Activated T-cell treated with anti-CD3 and anti-CD28 coated beads, Interleukin-2, amount 50 U/mL, for 4 hours (primary cell): ENCODE measurements around the gene A1CF. TPM values are rescaled to one million over a fixed set of nuclear protein-coding genes. Genes with fewer than 3 reads are reported as not detected.

Experiments used
- ATAC-seq, 2 donors: fragments of 200-7000 bp; cut with Tn5 transposase; one replicate each; pipeline ENCODE4 v1.10.0; 2021
- DNase-seq: peaks from one replicate; pipeline ENCODE4 v3.0.0-alpha.2; 2020
- H3K27me3 Mint-ChIP-seq: one replicate; pipeline ENCODE4 v1.8.0; 2021; ENCODE audit warnings: low read depth, mixed read lengths
- H3K36me3 Mint-ChIP-seq: one replicate; pipeline ENCODE4 v1.8.0; 2022; ENCODE audit warnings: mixed read lengths; ENCODE audit not compliant: insufficient read depth
- H3K4me1 Mint-ChIP-seq: one replicate; pipeline ENCODE4 v1.8.0; 2021; ENCODE audit warnings: low read depth, mixed read lengths
- H3K4me3 Mint-ChIP-seq: one replicate; pipeline ENCODE4 v1.8.0; 2021; ENCODE audit warnings: mild to moderate bottlenecking, moderate library complexity, mixed read lengths
- H3K9me3 Mint-ChIP-seq: one replicate; pipeline ENCODE4 v1.8.0; 2021; ENCODE audit warnings: mixed read lengths
- total RNA-seq, 3 donors: library from RNA; stranded (reverse); gene quantifications; one replicate each; pipeline ENCODE4 v1.2.1, GENCODE V29; 2021

A1CF gene
- total RNA-seq, 3 donors from 2014 or later = 0.08 to 0.13 (median 0.08) TPM

- H3K4me1 Mint-ChIP-seq = no peaks in the 10 kb centered on the region
- no peak overlapping the region for H3K4me3 Mint-ChIP-seq
- ATAC-seq = no peak
- peaks cover 7% of the 10 kb centered on the region for H3K27me3 Mint-ChIP-seq
- H3K9me3 Mint-ChIP-seq = no peaks in the 10 kb centered on the region
- H3K36me3 Mint-ChIP-seq = no peaks in the 10 kb centered on the region
- no peak for DNase-seq
Measured at GRCh38 chr10:50846753-50847152, 38.7 kb downstream of the A1CF start.

GRCh38 chr10:50837095-50837494, 48.3 kb downstream of the A1CF start:
- no peak overlapping the region for H3K4me3 Mint-ChIP-seq
- no peaks in the 10 kb centered on the region for H3K36me3 Mint-ChIP-seq
- DNase-seq (no peak), ATAC-seq (no peak)
- H3K9me3 Mint-ChIP-seq = no peaks in the 10 kb centered on the region
- H3K4me1 Mint-ChIP-seq = no peaks in the 10 kb centered on the region
- peaks cover 14% of the 10 kb centered on the region for H3K27me3 Mint-ChIP-seq

DNA sequence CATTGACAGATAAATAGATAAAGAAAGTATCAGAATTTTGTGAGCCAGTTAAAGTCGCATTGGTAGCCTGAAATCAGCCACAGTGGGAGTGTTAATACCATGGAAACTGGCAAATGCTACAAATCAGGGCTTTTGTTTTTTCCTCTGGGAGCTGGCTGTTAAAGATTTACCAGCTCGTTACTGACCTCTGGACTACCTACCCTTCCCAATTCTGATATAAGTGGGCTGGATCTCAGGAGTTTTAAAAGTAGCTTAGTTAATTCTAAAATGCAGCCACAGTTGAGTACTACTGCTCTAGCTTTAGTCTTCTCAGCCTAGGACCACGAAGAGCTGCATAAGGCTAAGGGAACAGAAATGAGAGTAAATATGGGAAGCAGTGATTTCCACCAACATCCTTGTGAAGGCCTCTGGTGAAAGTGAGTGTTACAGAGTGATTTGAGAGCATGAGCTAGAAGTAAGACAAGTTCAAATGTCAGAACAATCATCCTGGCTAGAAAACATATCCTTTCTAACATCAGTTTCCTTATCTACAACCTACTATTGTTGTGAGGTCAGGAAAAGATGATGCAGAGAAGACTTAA, 53.2 kb downstream of the A1CF start:
- Mint-ChIP-seq H3K9me3 (no peaks in the 10 kb centered on the region), H3K27me3 (peaks cover 18% of the 10 kb centered on the region), H3K4me3 (no peak overlapping the region), H3K36me3 (no peaks in the 10 kb centered on the region), H3K4me1 (no peaks in the 10 kb centered on the region)
- DNase-seq = no peak
- ATAC-seq = no peak

GRCh38 chr10:50830066-50830465, 55.4 kb downstream of the A1CF start:
- DNase-seq (no peak), ATAC-seq (no peak)
- Mint-ChIP-seq H3K4me3 (no peak overlapping the region), H3K27me3 (peaks cover 18% of the 10 kb centered on the region), H3K9me3 (no peaks in the 10 kb centered on the region), H3K36me3 (no peaks in the 10 kb centered on the region), H3K4me1 (no peaks in the 10 kb centered on the region)

DNA sequence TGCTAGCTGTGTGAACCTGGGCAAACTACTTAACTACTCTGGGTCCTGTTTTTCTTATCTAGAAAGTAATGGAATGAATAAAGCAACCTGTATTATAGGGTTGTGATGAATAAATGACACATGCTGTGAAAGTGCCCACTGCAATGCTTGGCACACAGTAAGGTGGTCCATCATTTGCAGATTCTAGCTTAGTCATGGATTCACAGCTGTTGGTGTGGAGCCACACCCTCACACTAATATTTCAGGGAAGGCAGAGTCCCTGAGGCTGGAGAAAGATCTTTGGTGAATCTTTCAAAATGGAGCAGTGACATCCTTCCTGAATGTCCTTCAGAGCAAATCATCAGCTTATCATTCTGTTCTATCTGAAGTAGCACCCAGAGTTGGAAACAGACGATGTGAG, 60.6 kb downstream of the A1CF start:
- ATAC-seq (no peak), DNase-seq (no peak)
- no peak overlapping the region for H3K4me3 Mint-ChIP-seq
- H3K27me3 Mint-ChIP-seq = peaks cover 25% of the 10 kb centered on the region
- no peaks in the 10 kb centered on the region for H3K4me1 Mint-ChIP-seq
- no peaks in the 10 kb centered on the region for H3K36me3 Mint-ChIP-seq
- no peaks in the 10 kb centered on the region for H3K9me3 Mint-ChIP-seq

- Mint-ChIP-seq H3K4me3 (no peak overlapping the region), H3K9me3 (no peaks in the 10 kb centered on the region), H3K4me1 (no peaks in the 10 kb centered on the region), H3K27me3 (peaks cover 24% of the 10 kb centered on the region), H3K36me3 (no peaks in the 10 kb centered on the region)
- no peak for ATAC-seq
- no peak for DNase-seq
Measured at GRCh38 chr10:50823789-50824188, 61.6 kb downstream of the A1CF start.

- ATAC-seq = no peak
- Mint-ChIP-seq H3K27me3 (peaks cover 4% of the 10 kb centered on the region), H3K4me3 (no peak overlapping the region), H3K9me3 (no peaks in the 10 kb centered on the region), H3K36me3 (no peaks in the 10 kb centered on the region), H3K4me1 (no peaks in the 10 kb centered on the region)
- no peak for DNase-seq
Measured at GRCh38 chr10:50809596-50809995, 75.8 kb downstream of the A1CF start.

- no peak for ATAC-seq
- no peaks in the 10 kb centered on the region for H3K4me1 Mint-ChIP-seq
Measured at GRCh38 chr10:50807851-50808776, 77.3 kb downstream of the A1CF start.

DNA sequence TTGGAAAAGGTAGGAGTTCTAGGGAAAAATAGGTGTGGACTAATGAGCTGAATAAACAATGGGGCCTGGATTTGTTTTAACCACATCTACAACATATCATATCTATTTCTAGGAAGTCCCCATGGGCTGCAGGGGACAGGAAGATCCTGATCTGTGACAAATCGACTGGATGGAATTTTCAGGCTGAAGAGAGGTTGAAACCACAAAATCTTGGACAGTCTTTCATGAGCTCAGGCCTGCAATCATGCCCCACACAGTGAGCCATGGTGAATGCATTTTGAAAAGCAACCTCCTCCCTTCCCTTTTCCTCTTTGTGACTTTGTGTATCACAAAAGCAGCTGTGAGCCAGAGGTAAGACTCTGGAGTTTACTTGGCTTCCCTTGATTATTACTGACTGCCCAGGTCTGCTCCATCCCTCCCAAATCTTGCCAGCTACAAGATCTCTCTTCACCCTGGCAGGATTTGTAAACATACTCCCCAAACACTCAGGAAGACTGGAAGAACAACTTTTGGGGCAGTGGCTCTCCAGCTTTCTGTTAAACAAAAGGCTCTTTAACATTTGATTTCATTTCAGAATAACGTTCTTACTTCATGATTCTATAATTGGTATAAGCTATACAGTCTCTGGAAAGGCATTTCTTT, 79.3 kb downstream of the A1CF start:
- H3K9me3 Mint-ChIP-seq = no peaks in the 10 kb centered on the region
- H3K27me3 Mint-ChIP-seq = peaks cover 1% of the 10 kb centered on the region
- ATAC-seq (no peak), DNase-seq (no peak)
- no peaks in the 10 kb centered on the region for H3K4me1 Mint-ChIP-seq
- H3K4me3 Mint-ChIP-seq = no peak overlapping the region
- H3K36me3 Mint-ChIP-seq = no peaks in the 10 kb centered on the region

More at GRCh38 chr10:50807851-50808776, 77.3 kb downstream of the A1CF start:
- Mint-ChIP-seq H3K36me3 (no peaks in the 10 kb centered on the region), H3K4me3 (no peak overlapping the region), H3K9me3 (no peaks in the 10 kb centered on the region), H3K27me3 (peaks cover 1% of the 10 kb centered on the region)
- DNase-seq = no peak

GRCh38 chr10:50799595-50799994, 85.8 kb downstream of the A1CF start:
- H3K9me3 Mint-ChIP-seq = no peaks in the 10 kb centered on the region
- no peaks in the 10 kb centered on the region for H3K4me1 Mint-ChIP-seq
- DNase-seq (no peak), ATAC-seq (no peak)
- no peaks in the 10 kb centered on the region for H3K36me3 Mint-ChIP-seq
- H3K27me3 Mint-ChIP-seq = peaks cover 8% of the 10 kb centered on the region
- H3K4me3 Mint-ChIP-seq = no peak overlapping the region

DNA sequence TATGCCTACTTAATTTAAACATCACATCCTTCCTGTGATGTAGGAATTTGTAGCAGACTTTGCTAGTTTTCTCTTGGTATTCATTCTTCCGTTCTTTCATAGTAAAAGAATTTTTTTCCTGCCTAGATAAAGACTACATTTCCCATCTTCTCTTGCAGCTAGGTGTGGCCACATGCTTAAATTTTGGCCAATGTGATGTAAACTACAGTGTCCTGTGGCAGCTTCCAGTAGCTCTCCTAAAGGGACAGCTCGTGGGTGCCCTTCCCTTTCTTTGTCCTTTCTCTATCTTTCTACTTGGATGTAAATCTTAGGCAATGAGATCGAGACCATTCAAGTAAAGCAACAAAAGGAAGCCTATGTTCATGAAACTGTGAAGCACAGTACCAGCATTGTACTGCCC, 87.1 kb downstream of the A1CF start:
- no peak for DNase-seq
- Mint-ChIP-seq H3K27me3 (peaks cover 10% of the 10 kb centered on the region), H3K36me3 (no peaks in the 10 kb centered on the region), H3K4me3 (no peak overlapping the region), H3K9me3 (no peaks in the 10 kb centered on the region), H3K4me1 (no peaks in the 10 kb centered on the region)
- no peak for ATAC-seq

DNA sequence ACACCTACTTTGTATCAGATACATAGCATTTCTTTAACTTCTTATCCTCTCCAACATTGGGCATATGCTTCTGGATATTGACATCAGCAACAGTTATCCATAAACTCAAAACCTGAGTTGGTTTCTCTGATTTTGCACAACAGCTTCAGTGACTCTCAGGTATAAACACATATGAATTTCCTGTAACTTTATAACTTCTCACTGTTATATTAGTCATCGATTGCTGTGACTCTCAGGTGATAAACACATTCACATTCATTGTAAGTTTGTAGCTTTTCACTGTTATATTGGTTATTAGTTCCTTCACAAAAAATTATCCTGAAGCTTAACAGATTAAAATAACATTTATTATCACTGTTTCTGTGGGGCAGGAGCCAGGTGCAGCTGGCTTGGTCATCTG, 88.7 kb downstream of the A1CF start:
- H3K36me3 Mint-ChIP-seq = no peaks in the 10 kb centered on the region
- no peaks in the 10 kb centered on the region for H3K9me3 Mint-ChIP-seq
- no peak for ATAC-seq
- H3K27me3 Mint-ChIP-seq = peaks cover 10% of the 10 kb centered on the region
- no peak for DNase-seq
- no peak overlapping the region for H3K4me3 Mint-ChIP-seq
- no peaks in the 10 kb centered on the region for H3K4me1 Mint-ChIP-seq

DNA sequence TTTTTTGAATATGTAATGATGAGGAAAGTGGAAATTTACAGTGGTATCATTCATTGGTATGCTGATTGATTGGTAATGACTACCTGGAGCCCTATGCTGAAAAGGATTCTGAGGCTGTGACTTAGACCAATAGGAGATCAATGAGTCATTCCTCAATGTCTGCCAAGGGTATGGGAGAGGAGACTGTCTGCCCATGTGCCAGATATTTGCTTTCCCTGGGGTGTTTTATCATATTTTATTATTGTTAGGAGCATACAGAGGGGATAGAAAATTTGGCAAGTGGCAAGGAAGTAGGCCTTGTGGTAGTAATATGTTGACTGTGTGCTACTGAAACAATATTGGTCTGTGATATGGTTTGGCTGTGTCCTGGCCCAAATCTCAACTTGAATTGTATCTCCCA, 90.9 kb downstream of the A1CF start:
- H3K4me1 Mint-ChIP-seq = no peaks in the 10 kb centered on the region
- ATAC-seq (no peak), DNase-seq (no peak)
- H3K9me3 Mint-ChIP-seq = no peaks in the 10 kb centered on the region
- peaks cover 10% of the 10 kb centered on the region for H3K27me3 Mint-ChIP-seq
- H3K36me3 Mint-ChIP-seq = no peaks in the 10 kb centered on the region
- H3K4me3 Mint-ChIP-seq = no peak overlapping the region

- Mint-ChIP-seq H3K36me3 (no peaks in the 10 kb centered on the region), H3K4me1 (peaks cover 9% of the 10 kb centered on the region), H3K9me3 (no peaks in the 10 kb centered on the region), H3K4me3 (no peak overlapping the region), H3K27me3 (peaks cover 8% of the 10 kb centered on the region)
- ATAC-seq (no peak), DNase-seq (no peak)
Measured at GRCh38 chr10:50788951-50789945, 96.2 kb downstream of the A1CF start.
